PC-3 (cell line): ENCODE data around the gene TEX9. TPM values are rescaled to one million over a fixed set of nuclear protein-coding genes. Genes with fewer than 3 reads are reported as not detected.
A peak's percentile ranks its signal among the peaks of the same experiment; 100 is the strongest.

Experiments used
- ATAC-seq: fragments of 200-7000 bp; cut with Tn5 transposase; 2 replicates; pipeline ENCODE4 v1.9.1; 2020; ENCODE audit warnings: mild to moderate bottlenecking, moderate library complexity
- BruUV-seq: library from RNA; stranded (reverse); fragments of 400-500 nt; replicated peaks from 2 replicates; lab custom pipeline; 2021; lab: Mats Ljungman, UMichigan
- CTCF ChIA-PET: fragments of 300-600 bp; sonication (Branson Sonifier 250); formaldehyde crosslinking; loops from one replicate; lab custom pipeline; 2022; ENCODE audit warnings: antibody characterized with exemption; lab: Charles Lee
- POLR2A ChIA-PET: fragments of 300-600 bp; sonication (Branson Sonifier 250); formaldehyde crosslinking; loops from one replicate; lab custom pipeline; 2022; ENCODE audit warnings: antibody characterized with exemption; ENCODE audit not compliant: unreplicated experiment; lab: Charles Lee
- DNase-seq: peaks from one replicate; pipeline ENCODE4 v3.0.0-alpha.2; 2015
- H2AFZ ChIP-seq: fragments of 300-600 bp; sonication (generic); 2 replicates; pipeline ENCODE4 v1.6.0; 2016; ENCODE audit warnings: antibody characterized with exemption, low read length
- H3F3A ChIP-seq: fragments of 300-600 bp; sonication (generic); one replicate; pipeline ENCODE4 v1.6.0; 2017; ENCODE audit warnings: antibody characterized with exemption, low read length, control low read depth, mild to moderate bottlenecking; ENCODE audit not compliant: unreplicated experiment
- H3K27ac ChIP-seq: fragments of 300-600 bp; sonication (generic); 2 replicates; pipeline ENCODE4 v1.5.1; 2016; ENCODE audit warnings: mild to moderate bottlenecking, low read length
- H3K27me3 ChIP-seq: fragments of 300-600 bp; sonication (generic); 2 replicates; pipeline ENCODE4 v1.6.1; 2016; ENCODE audit warnings: low read length, mixed read lengths
- H3K36me3 ChIP-seq: fragments of 300-600 bp; sonication (generic); 2 replicates; pipeline ENCODE4 v1.6.1; 2016; ENCODE audit warnings: low read depth, mixed run types, low read length, mixed read lengths
- H3K4me1 ChIP-seq: fragments of 300-600 bp; sonication (generic); 2 replicates; pipeline ENCODE4 v1.5.1; 2016; ENCODE audit warnings: low read length; ENCODE audit not compliant: insufficient read depth
- H3K4me2 ChIP-seq: fragments of 300-600 bp; sonication (generic); 2 replicates; pipeline ENCODE4 v1.6.0; 2016; ENCODE audit warnings: low read length
- H3K4me3 ChIP-seq: fragments of 300-600 bp; sonication (generic); 2 replicates; pipeline ENCODE4 v1.5.1; 2016; ENCODE audit warnings: mild to moderate bottlenecking, low read length, mixed read lengths
- H3K79me2 ChIP-seq: fragments of 300-600 bp; sonication (generic); 2 replicates; pipeline ENCODE4 v1.6.1; 2017; ENCODE audit warnings: low read length, mixed read lengths
- H3K9ac ChIP-seq: fragments of 300-600 bp; sonication (generic); 2 replicates; pipeline ENCODE4 v1.6.0; 2016; ENCODE audit warnings: mild to moderate bottlenecking, low read length
- H3K9me2 ChIP-seq: fragments of 300-600 bp; sonication (generic); replicated peaks from 2 replicates; pipeline ENCODE4 v1.6.1; 2016; ENCODE audit warnings: mixed run types, low read length, mixed read lengths
- H3K9me3 ChIP-seq: fragments of 300-600 bp; sonication (generic); 2 replicates; pipeline ENCODE4 v1.6.1; 2016; ENCODE audit warnings: low read length, mixed read lengths
- H4K20me1 ChIP-seq: fragments of 300-600 bp; sonication (generic); 2 replicates; pipeline ENCODE4 v1.6.1; 2016; ENCODE audit warnings: low read length, mixed read lengths
- EZH2 ChIP-seq: fragments of 300-600 bp; sonication (generic); IDR thresholded peaks from one replicate; pipeline ENCODE4 v1.6.1; 2017; ENCODE audit warnings: antibody characterized with exemption, mild to moderate bottlenecking, low read length; ENCODE audit not compliant: unreplicated experiment
- EZH2phosphoT487 ChIP-seq: fragments of 300-600 bp; sonication (generic); IDR thresholded peaks from 2 replicates; pipeline ENCODE4 v1.6.1; 2018; ENCODE audit warnings: mild to moderate bottlenecking, antibody characterized with exemption, low read length, borderline replicate concordance
- intact Hi-C: fragments of 100-400 bp; cut with micrococcal nuclease; formaldehyde crosslinking; loops from 2 replicates; pipeline ENCODE4 v1.9.0; 2023
- total RNA-seq: library from RNA; depleted of rRNA; stranded (reverse); fragments of >200 nt; gene quantifications from 2 replicates; pipeline ENCODE4 v1.2.3, GENCODE V29; 2014
- TF ChIP-seq, protein P1 (sequence below): fragments of 300-600 bp; sonication (generic); conservative IDR thresholded peaks from 2 replicates; pipeline ENCODE4 v1.5.1; 2017; ENCODE audit warnings: antibody characterized with exemption, low read depth, mild to moderate bottlenecking, low read length

Gene TEX9
- total RNA-seq, 1 experiment from 2014 or later: 3.3 TPM

DNA sequence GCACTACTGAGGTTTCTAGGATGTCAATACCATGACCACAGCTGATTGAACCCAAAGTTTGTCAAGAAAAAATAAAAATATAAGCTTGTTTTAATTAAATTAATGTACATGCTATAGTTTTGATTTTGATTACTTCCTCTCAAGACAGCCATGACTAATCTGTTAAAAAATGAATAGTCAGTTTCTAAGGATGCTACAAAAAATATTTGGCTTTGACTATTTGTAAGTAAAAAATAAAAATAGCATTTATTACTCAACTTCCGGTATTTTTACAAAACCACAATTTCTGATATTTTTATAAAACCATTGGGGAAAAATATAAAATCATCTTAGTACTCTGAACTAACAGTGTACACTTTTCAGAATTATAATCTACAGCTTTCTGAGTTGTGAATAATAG is 12.1 kb upstream of the TEX9 start:
- H3K4me3 ChIP-seq: no peak overlapping the region
- ATAC-seq (no peak), DNase-seq (no peak)
- ChIA-PET CTCF (no interaction called here), POLR2A (no interaction called here)
- H2AFZ ChIP-seq: no peak overlapping the region
- H3K9me3 ChIP-seq: no peaks in the 10 kb centered on the region
- H3K9me2 ChIP-seq: no peaks in the 10 kb centered on the region
- H3K4me2 ChIP-seq: no peak overlapping the region
- no TSS peak for BruUV-seq
- no peaks in the 10 kb centered on the region for H3K79me2 ChIP-seq
- H3K27ac ChIP-seq: no peak overlapping the region
- TF ChIP-seq EZH2 (no peak), EZH2phosphoT487 (no peak)
- H3K9ac ChIP-seq: no peak overlapping the region
- intact Hi-C loops: no loop called here
- H4K20me1 ChIP-seq: no peaks in the 10 kb centered on the region
- peaks cover 19% of the 10 kb centered on the region for H3K4me1 ChIP-seq
- no peaks in the 10 kb centered on the region for H3K36me3 ChIP-seq
- H3K27me3 ChIP-seq: no peaks in the 10 kb centered on the region
- no peaks in the 10 kb centered on the region for H3F3A ChIP-seq

DNA sequence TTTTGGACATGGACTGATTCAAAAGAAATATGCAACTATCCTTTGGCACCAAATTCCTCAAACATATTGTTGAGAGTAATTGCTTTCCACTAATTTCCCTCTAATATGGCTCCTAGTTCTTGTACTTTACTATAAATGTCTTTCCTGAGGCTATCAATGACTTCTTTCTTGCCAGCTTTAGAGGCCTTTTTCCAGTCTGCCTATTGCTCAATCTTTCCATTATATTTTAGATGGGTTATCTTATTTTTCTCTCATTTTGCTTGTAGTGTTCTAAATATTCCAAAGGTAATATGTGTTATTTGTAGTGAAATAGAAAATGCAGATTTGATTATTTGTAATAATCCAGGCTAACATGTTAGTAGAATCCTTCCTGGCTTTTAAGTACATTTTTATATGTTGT is 11.5 kb upstream of the TEX9 start:
- H3K9me3 ChIP-seq: no peaks in the 10 kb centered on the region
- peaks cover 19% of the 10 kb centered on the region for H3K4me1 ChIP-seq
- H3K4me2 ChIP-seq: no peak overlapping the region
- intact Hi-C loops: no loop called here
- H3K27me3 ChIP-seq: no peaks in the 10 kb centered on the region
- no peaks in the 10 kb centered on the region for H4K20me1 ChIP-seq
- H3K27ac ChIP-seq: no peak overlapping the region
- CTCF ChIA-PET: no interaction called here
- H3K9ac ChIP-seq: no peak overlapping the region
- BruUV-seq: no TSS peak
- ATAC-seq (no peak), DNase-seq (no peak)
- POLR2A ChIA-PET: no interaction called here
- TF ChIP-seq EZH2 (no peak), EZH2phosphoT487 (no peak)
- TF ChIP-seq, protein P1, sequence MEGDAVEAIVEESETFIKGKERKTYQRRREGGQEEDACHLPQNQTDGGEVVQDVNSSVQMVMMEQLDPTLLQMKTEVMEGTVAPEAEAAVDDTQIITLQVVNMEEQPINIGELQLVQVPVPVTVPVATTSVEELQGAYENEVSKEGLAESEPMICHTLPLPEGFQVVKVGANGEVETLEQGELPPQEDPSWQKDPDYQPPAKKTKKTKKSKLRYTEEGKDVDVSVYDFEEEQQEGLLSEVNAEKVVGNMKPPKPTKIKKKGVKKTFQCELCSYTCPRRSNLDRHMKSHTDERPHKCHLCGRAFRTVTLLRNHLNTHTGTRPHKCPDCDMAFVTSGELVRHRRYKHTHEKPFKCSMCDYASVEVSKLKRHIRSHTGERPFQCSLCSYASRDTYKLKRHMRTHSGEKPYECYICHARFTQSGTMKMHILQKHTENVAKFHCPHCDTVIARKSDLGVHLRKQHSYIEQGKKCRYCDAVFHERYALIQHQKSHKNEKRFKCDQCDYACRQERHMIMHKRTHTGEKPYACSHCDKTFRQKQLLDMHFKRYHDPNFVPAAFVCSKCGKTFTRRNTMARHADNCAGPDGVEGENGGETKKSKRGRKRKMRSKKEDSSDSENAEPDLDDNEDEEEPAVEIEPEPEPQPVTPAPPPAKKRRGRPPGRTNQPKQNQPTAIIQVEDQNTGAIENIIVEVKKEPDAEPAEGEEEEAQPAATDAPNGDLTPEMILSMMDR: no peak
- no peak overlapping the region for H3K4me3 ChIP-seq
- no peaks in the 10 kb centered on the region for H3K79me2 ChIP-seq
- no peaks in the 10 kb centered on the region for H3K9me2 ChIP-seq
- no peaks in the 10 kb centered on the region for H3K36me3 ChIP-seq
- no peaks in the 10 kb centered on the region for H3F3A ChIP-seq
- H2AFZ ChIP-seq: no peak overlapping the region

- Histone ChIP-seq H3K4me2 (peak overlapping the region; percentile 7; the same call in 1 of the 2 replicates), H3K27ac (no peak overlapping the region), H3K4me1 (peaks cover 19% of the 10 kb centered on the region), H3F3A (no peaks in the 10 kb centered on the region), H3K9ac (no peak overlapping the region), H2AFZ (no peak overlapping the region), H3K27me3 (no peaks in the 10 kb centered on the region), H3K4me3 (no peak overlapping the region), H3K79me2 (no peaks in the 10 kb centered on the region), H3K9me3 (no peaks in the 10 kb centered on the region), H4K20me1 (no peaks in the 10 kb centered on the region), H3K36me3 (no peaks in the 10 kb centered on the region), H3K9me2 (no peaks in the 10 kb centered on the region)
- no peak for TF ChIP-seq EZH2phosphoT487
- POLR2A ChIA-PET: no interaction called here
- intact Hi-C loops: no loop called here
- peak; percentile 76 for DNase-seq
- CTCF ChIA-PET: no interaction called here
- no TSS peak for BruUV-seq
- ATAC-seq: peak; percentile 90
Observed at GRCh38 chr15:56356616-56357015, 8.6 kb upstream of the TEX9 start.

DNA sequence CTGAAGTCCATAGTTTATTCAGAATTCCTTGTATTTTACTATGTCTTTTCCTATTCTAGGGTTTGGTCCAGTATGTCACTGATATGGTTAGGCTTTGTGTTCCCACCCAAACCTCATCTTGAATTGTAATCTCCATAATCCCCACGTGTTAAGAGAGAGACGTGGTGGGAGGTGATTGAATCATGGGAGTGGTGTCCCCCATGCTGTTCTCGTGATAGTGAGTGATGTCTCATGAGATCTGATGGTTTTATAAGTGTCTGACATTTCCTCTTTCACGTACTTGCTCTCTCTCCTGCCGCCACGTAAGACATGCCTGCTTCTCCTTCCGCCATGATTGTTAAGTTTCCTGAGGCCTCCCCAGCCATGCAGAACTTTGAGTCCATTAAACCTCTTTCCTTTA is 6.6 kb upstream of the TEX9 start:
- DNase-seq (no peak), ATAC-seq (no peak)
- H3K79me2 ChIP-seq: no peaks in the 10 kb centered on the region
- ChIA-PET CTCF (no interaction called here), POLR2A (no interaction called here)
- H3K36me3 ChIP-seq: no peaks in the 10 kb centered on the region
- no peak overlapping the region for H3K4me3 ChIP-seq
- H3K4me1 ChIP-seq: peaks cover 19% of the 10 kb centered on the region
- no peaks in the 10 kb centered on the region for H4K20me1 ChIP-seq
- no peak overlapping the region for H3K9ac ChIP-seq
- H3F3A ChIP-seq: no peaks in the 10 kb centered on the region
- intact Hi-C loops: no loop called here
- TF ChIP-seq EZH2: no peak
- TF ChIP-seq EZH2phosphoT487: no peak
- TF ChIP-seq, protein P1: no peak
- no peaks in the 10 kb centered on the region for H3K9me3 ChIP-seq
- no TSS peak for BruUV-seq
- H3K9me2 ChIP-seq: no peaks in the 10 kb centered on the region
- no peak overlapping the region for H3K27ac ChIP-seq
- no peaks in the 10 kb centered on the region for H3K27me3 ChIP-seq
- no peak overlapping the region for H3K4me2 ChIP-seq
- H2AFZ ChIP-seq: no peak overlapping the region
